HG02973 (cell line): ENCODE results near the gene SAMM50.
"Not testable (repeated sequence)": the region's sequence is repeated elsewhere in the genome, so short reads cannot be mapped to it uniquely, and the experiment has no call there.

Source experiments
- ATAC-seq: cut with Tn5 transposase; IDR thresholded peaks from one replicate; pipeline ENCODE4 v1.9.1; 2021; ENCODE audit warnings: moderate library complexity; ENCODE audit not compliant: unreplicated experiment

The SAMM50 gene

GRCh38 chr22:43999378-43999777 lies 44.1 kb downstream of the SAMM50 start:
- no peak for ATAC-seq

GRCh38 chr22:44000123-44000522 lies 44.9 kb downstream of the SAMM50 start:
- no peak for ATAC-seq

GRCh38 chr22:44001521-44001920 lies 46.3 kb downstream of the SAMM50 start:
- no peak for ATAC-seq

- ATAC-seq, result no peak
These were observed 47.1 kb downstream of the SAMM50 start for GRCh38 chr22:44002324-44002723.

GRCh38 chr22:44002997-44003396 lies 47.8 kb downstream of the SAMM50 start:
- no peak for ATAC-seq

- ATAC-seq, result no peak
These were observed 48.3 kb downstream of the SAMM50 start for GRCh38 chr22:44003405-44004103.

- ATAC-seq, result no peak
These were observed 48.8 kb downstream of the SAMM50 start for GRCh38 chr22:44004104-44004460.

- no peak for ATAC-seq
These were observed 50.3 kb downstream of the SAMM50 start for GRCh38 chr22:44005524-44005923.

GRCh38 chr22:44012162-44012561 lies 56.9 kb downstream of the SAMM50 start:
- no peak for ATAC-seq

GRCh38 chr22:44012591-44012990 lies 57.3 kb downstream of the SAMM50 start:
- no peak for ATAC-seq

GRCh38 chr22:44014241-44014640 lies 59.0 kb downstream of the SAMM50 start:
- ATAC-seq, result no peak

- ATAC-seq, result not testable (repeated sequence)
These were observed 61.3 kb downstream of the SAMM50 start for GRCh38 chr22:44016586-44016985.

- ATAC-seq, result no peak
These were observed 63.4 kb downstream of the SAMM50 start for GRCh38 chr22:44018594-44018993.

GRCh38 chr22:44019416-44019815 lies 64.2 kb downstream of the SAMM50 start:
- no peak for ATAC-seq

GRCh38 chr22:44019846-44020245 lies 64.6 kb downstream of the SAMM50 start:
- ATAC-seq, result no peak

GRCh38 chr22:44020981-44021380 lies 65.7 kb downstream of the SAMM50 start:
- ATAC-seq, result no peak

GRCh38 chr22:44023404-44024287 lies 68.4 kb downstream of the SAMM50 start:
- no peak for ATAC-seq

GRCh38 chr22:44024288-44024921 lies 69.2 kb downstream of the SAMM50 start, which contains the start of gene PARVB:
TSS of gene PARVB (plus strand) at chr22:44024302. CDS start at chr22:44024340, 38 bp downstream.
- no peak for ATAC-seq

- peak; percentile 58 for ATAC-seq
These were observed 70.2 kb downstream of the SAMM50 start for GRCh38 chr22:44025171-44026065.

- no peak for ATAC-seq
These were observed 70.9 kb downstream of the SAMM50 start for GRCh38 chr22:44026066-44026629.
